Stimulated activated CD4-positive, alpha-beta T cell treated with anti-CD3 and anti-CD28 coated beads, Interleukin-15, amount 100 ng/mL, for 1 hour (primary cell): Measurements from ENCODE around the gene SMAD6.

Experiments used
- DNase-seq, 2 donors: peaks; one replicate each; pipeline ENCODE4 v3.0.0-alpha.2; 2020; ENCODE audit warnings: low read depth in 1 of 2, low spot score in 1 of 2

Gene SMAD6

GRCh38 chr15:66788024-66788423, 86.0 kb downstream of the SMAD6 start:
- no peak for DNase-seq

GRCh38 chr15:66789029-66790025, 87.3 kb downstream of the SMAD6 start:
- no peak for DNase-seq

- no peak for DNase-seq
Observed at GRCh38 chr15:66795851-66796250, 93.8 kb downstream of the SMAD6 start.

- DNase-seq: no peak
Observed at GRCh38 chr15:66796343-66796742, 94.3 kb downstream of the SMAD6 start.

- DNase-seq: no peak
Observed at GRCh38 chr15:66797921-66798320, 95.9 kb downstream of the SMAD6 start.

- DNase-seq: no peak
Observed at GRCh38 chr15:66798426-66799061, 96.5 kb downstream of the SMAD6 start.

- no peak for DNase-seq
Observed at GRCh38 chr15:66799242-66799641, 97.2 kb downstream of the SMAD6 start.

GRCh38 chr15:66800584-66801235, 98.7 kb downstream of the SMAD6 start:
- no peak for DNase-seq

GRCh38 chr15:66801266-66801665, 99.2 kb downstream of the SMAD6 start:
- no peak for DNase-seq

- no peak for DNase-seq
Observed at GRCh38 chr15:66802025-66803001, 100.3 kb downstream of the SMAD6 start.

- DNase-seq: no peak
Observed at GRCh38 chr15:66803182-66803729, 101.2 kb downstream of the SMAD6 start.

- no peak for DNase-seq
Observed at GRCh38 chr15:66803749-66804148, 101.7 kb downstream of the SMAD6 start.

GRCh38 chr15:66805202-66805885, 103.3 kb downstream of the SMAD6 start:
- no peak for DNase-seq

GRCh38 chr15:66808181-66808824, 106.3 kb downstream of the SMAD6 start:
- no peak for DNase-seq

- DNase-seq: no peak
Observed at GRCh38 chr15:66809664-66810063, 107.6 kb downstream of the SMAD6 start.

GRCh38 chr15:66815318-66815717, 113.3 kb downstream of the SMAD6 start:
- no peak for DNase-seq

GRCh38 chr15:66816201-66816600, 114.2 kb downstream of the SMAD6 start:
- DNase-seq: no peak

GRCh38 chr15:66819084-66819483, 117.0 kb downstream of the SMAD6 start:
- no peak for DNase-seq

GRCh38 chr15:66820481-66821176, 118.6 kb downstream of the SMAD6 start:
- DNase-seq: no peak
